GM12891 (cell line): ENCODE measurements around the gene DMXL1.

Experiments
- PAX5 ChIP-seq: IDR thresholded peaks from 2 replicates; pipeline ENCODE4 v1.6.1; 2011; ENCODE audit warnings: low read length, moderate library complexity, mild to moderate bottlenecking; ENCODE audit not compliant: insufficient read depth, severe bottlenecking
- POLR2A ChIP-seq: IDR thresholded peaks from 2 replicates; pipeline ENCODE4 v1.6.1; 2011; ENCODE audit warnings: low read depth, low read length, control low read depth
- POLR2AphosphoS5 ChIP-seq: IDR thresholded peaks from 2 replicates; pipeline ENCODE4 v1.6.1; 2011; ENCODE audit warnings: low read depth, low read length, control low read depth
- TAF1 ChIP-seq: IDR thresholded peaks from 2 replicates; pipeline ENCODE4 v1.6.1; 2011; ENCODE audit warnings: low read depth, low read length, control low read depth

DNA sequence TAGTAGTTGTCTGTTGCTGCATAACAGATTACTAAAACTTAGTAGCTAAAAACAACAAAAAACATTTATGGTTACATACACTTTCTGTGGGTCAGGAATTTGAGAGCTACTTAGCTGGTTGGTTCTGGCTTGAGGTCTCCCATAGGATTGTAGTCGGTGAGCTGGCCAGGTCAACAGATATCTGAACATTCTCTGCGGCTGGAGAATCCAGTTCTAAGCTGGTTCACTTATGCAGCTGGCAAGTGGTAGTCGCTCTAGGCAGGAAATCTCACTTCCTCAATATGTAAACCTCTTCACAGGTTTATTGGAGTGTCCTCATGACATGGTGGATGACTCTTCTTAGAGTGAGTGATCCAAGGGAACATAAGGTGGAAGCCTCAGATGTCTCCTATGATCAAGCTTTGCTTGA, 219.3 kb downstream of the DMXL1 start:
- TF ChIP-seq POLR2A, result no peak
- no peak for TF ChIP-seq POLR2AphosphoS5
- TF ChIP-seq PAX5, result no peak
- TF ChIP-seq TAF1, result no peak
